ENCODE results near the gene RINL.

- TF ChIP-seq POLR2A (IDR thresholded peaks at IDR 0.05) (no peak), CTCF (IDR thresholded peaks at IDR 0.05) (no peak)
These were observed 32.6 kb downstream of the RINL start for GRCh38 chr19:38845374-38846024.
